Activated CD4-positive, alpha-beta T cell treated with anti-CD3 and anti-CD28 coated beads for 4 hours (primary cell): ENCODE results near the gene FAM78A.

Experiments used
- DNase-seq, 2 donors: peaks; one replicate each; pipeline ENCODE4 v3.0.0-alpha.2; 2020

FAM78A gene

DNA sequence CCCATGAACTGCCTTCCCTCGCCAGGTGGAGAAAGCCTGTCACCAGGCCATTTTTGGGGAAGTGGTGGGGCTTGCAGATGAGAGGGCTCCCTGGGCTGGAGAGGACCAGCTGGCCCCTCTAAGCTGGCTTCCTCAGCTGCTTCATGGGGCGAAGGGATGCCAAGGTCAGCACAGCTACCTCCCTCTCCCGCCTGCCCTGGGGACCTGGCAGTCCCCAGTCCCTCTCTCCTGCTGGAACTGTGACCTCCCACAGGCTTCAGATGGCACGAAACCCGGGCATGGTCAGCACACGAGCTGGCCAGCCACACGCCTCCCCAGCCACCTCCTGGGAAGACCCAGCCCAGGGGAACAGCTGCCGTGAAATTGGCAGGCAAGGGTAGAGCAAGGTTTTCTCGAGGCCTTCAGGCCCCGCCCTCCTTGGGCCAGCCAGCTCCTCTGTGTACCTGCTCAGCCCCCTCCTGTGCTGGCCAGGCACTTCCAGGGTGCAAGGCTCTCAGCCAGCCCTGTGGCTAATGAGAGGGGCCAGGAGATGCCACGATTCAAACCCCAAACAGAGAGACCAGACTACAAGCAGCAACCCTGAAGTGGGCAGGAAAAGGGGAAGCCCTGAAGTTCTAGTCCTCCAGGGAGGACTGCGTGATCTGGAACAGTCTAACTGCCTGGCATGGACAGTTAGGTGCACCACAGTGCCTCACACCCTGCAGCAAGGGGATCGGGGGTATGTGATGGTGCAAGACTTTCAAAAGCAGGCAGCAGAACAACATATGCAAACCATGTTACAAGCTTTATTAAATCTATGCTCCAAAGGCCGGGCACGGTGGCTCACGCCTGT, 26.1 kb upstream of the FAM78A start:
- no peak for DNase-seq

- no peak for DNase-seq
Observed at GRCh38 chr9:131300444-131300843, 24.1 kb upstream of the FAM78A start.

DNA sequence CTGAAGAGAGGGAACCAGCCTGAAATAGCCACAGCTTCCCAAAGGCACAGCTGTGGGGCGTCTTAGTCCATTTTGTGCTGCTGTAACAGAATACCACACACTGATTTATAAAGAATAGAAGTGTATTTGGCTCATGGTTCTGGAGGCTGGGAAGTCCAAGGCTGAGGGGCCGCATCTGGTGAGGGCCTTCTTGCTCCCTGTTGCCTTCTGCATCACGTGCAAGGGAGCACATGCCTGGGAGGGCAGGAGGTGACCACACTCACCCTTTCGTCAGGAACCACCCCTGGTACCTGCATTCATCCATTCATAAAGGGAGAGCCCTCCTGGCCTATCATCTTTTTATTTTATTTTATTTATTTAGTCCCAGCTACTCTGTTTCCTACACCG, 23.6 kb upstream of the FAM78A start:
- no peak for DNase-seq

DNA sequence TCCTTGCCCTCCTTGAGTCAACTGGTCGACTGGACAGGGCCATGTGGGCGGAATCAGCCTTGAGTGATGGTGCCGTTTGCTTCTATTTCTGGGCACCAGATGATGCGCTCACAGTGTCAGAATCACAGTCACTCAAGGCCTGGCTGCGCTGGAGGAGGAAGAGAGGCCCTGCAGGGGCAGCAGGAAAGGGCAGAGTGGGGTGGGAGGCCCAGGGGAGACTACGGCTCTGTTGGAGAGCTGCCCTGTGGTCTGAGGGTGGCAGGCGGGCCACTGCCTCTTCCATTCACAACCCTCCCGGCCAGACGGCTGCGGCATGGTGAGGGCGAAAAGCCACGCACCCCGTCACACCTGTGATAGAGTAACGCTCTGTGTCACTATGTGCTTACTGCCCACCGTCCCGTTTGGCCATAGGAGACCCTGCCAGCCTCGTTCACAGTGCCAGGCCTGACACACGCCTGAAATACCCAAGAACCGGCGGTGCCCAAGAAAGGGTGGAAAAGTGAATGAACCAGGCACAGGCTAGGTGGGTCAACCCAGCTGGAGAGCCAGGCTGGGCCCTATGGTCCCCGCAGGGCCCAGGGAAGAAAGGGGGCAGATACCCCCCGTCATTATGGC, 23.1 kb upstream of the FAM78A start:
- DNase-seq = no peak

DNA sequence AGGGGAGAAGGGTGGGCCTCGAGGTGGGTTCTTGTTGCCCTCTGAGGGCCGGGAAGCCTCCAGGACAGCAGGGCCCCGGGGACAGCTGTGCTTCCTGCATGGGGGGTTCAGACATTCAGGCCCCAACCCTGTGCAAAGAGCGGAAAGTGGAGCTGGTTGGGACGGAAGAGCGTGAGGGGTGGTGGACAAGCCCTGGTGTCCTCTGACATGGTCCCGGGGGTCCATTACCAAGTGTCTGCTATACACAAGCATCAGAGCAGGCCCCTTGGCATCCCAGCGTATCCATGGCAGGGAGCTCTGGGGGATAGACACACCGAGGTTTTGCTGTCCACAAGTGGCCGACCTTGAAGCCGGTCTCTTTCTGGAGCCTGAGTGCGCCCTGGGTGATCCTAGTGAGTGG, 22.5 kb upstream of the FAM78A start:
- DNase-seq = no peak

- DNase-seq = no peak
Observed at GRCh38 chr9:131298341-131298740, 22.0 kb upstream of the FAM78A start.

- no peak for DNase-seq
Observed at GRCh38 chr9:131297903-131298302, 21.6 kb upstream of the FAM78A start.

- DNase-seq = no peak
Observed at GRCh38 chr9:131296906-131297500, 20.7 kb upstream of the FAM78A start.

GRCh38 chr9:131296460-131296859, 20.1 kb upstream of the FAM78A start:
- no peak for DNase-seq

DNA sequence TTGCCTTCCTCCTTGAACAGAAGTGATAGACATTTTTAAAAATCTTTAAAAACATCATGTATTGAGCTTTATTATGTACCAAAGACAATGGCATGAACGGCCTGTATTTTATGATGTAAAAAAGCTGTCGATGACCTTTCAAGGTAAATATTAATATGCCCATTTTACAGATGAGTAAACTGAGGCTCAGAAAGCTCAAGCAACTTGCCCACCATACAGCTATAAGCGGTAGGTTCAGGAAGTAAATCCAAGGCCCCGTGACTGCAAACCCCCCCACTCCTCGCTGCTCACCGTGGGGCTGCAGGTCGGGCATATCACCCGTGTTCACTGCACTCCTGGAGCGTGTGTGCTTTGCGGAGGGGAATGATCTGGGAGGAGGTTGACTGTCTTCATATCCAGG, 16.6 kb upstream of the FAM78A start:
- DNase-seq = no peak

DNA sequence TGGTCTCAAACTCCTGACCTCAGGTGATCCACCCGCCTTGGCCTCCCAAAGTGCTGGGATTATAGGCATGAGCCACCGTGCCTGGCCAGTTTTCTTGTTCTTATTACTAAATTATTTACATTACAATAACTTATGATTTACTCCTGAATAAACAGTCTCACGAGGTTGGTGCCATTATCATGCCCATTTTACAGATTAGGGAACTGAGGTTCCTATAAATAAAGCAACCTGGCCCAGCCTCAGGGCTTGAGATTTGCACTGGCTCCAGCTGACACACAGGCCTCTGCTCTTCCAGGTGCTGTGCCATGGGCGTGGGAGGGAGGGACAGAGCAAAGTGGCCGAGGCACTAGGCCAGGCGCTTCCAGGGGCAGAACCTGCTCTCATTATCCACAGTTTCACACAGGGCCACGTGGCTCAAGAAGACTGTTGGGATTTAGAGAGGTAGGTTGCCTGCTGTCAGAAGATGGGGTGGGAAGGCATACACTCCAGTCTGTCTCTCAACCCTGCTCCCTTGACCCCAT, 15.5 kb upstream of the FAM78A start:
- no peak for DNase-seq

DNA sequence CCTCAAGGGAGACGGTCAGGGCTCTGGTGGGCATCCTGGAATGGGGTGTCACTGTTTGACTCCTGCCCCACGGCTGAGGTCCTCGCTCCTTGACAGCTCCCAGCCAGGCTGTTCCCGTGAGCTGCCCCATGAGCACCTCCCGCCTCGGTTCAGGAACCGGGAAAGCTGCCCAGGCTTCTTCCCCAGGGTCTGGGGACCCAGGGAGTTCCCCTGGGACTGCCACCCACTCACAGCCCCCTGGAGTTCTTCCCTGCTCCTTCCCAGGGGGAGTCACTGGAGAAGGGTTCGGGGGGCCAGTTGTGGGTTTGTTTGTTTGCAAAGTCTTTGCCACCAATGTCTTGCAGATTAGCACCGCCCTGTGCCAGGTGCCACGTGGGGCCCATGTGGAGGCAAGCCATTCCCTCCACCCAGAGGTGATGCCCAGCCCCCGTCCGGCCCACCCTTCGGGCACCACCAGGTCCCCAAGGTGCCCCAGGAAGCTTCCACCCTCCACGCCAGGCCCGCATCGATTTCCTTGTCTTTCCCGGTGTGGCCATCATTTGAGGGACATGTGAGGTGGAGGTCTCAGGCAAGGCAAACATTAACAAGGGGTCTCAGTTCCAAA, 14.6 kb upstream of the FAM78A start:
- DNase-seq = no peak

- no peak for DNase-seq
Observed at GRCh38 chr9:131290036-131290766, 13.9 kb upstream of the FAM78A start.

DNA sequence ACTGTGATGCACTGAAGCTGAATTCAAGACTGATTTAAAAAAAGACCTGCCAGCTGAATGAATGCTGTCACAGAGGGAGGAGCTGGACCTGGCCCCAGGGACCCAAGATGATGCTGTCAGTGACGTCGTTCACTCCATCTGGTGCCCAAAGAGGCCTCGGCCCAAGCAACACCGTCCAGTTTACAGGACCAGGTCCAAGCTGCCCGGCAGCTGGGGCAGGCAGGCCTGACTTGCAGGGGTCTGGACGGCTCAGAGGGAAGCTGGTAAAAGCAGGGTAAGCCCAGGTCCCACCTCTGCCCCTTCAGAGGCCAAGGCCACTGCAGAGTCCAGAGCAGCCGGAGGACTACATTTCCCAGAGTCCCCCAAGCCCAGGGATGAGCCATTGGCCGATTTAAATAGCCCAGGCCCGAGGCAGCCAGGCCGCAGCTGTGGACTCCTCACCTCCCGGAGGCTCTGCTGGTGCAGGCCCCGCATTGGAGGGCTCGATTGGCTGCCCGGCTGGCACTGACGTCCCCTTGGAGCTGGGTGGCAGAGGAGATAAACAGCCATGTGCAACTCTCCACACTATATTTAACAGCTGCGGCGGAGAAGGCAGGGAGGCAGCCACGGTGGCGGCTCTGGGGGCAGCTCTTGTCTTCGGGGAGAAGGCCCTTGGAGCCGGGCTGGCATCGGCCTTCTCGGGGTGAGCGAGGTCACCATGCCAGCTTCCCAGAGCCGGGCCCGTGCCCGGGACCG, 13.2 kb upstream of the FAM78A start, which contains the start of gene PLPP7:
TSS of gene PLPP7 (plus strand) at position 423 of the 735 bp plus-strand sequence. CDS start at position 698, 275 bp downstream.
- DNase-seq = no peak

DNA sequence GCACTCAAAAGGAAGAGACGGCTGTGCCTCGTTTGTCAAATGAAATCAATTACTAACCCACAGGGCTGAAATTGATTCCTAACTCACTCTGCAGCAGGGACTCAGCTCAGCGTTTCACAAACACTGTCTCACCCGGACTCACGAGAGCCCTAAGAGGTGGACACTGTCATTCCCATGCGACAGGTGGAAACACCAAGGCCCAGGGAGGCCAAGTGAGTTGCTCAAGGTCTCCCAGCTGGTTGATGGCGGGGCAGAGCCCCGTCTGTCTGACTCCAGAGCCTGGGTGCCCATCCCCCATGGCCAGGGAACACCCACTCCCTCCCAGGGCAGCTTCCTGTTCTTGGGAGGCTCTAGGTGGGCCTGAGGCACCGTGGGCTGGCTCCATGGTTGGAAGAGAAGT, 11.9 kb upstream of the FAM78A start:
- no peak for DNase-seq

DNA sequence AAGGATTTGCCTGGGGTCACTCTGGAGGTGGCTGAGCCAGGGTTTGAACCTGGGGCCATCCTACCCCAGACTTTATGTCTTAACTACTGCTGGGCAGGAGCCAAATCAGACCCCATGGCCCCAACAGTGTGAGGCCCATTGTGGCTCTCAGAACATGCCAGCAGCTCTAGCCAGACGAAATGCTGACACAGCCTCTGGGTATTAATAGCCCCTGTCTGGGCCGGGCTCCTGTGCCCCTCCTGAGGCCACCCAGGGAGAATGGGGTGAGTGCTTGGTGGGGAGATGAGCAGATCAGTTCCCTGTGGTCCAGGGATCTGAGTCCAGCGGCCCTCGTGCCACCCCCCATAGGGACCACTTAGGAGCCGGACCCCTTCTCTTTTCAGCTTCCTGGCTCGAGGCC, 11.0 kb upstream of the FAM78A start:
- DNase-seq = no peak

DNA sequence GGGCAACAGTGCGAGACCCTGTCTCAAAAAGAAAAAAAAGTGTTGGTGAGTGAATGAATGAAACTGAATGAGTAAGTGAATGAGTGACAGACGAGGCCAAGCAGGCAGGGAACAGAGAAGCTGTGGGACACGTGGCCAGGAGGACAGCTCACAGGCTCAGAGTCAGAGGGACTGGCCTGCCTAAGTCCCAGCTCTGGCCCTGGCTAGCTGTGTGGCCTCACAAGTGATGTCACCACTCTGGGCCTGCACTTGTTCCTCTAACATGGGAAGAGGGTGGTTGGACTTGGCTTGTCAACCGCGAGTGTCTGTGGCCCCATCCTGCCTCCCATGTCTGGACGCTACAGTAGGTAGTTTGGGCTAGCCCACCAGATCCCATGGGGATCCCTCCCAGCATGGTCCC, 8.5 kb upstream of the FAM78A start:
- DNase-seq = no peak

DNA sequence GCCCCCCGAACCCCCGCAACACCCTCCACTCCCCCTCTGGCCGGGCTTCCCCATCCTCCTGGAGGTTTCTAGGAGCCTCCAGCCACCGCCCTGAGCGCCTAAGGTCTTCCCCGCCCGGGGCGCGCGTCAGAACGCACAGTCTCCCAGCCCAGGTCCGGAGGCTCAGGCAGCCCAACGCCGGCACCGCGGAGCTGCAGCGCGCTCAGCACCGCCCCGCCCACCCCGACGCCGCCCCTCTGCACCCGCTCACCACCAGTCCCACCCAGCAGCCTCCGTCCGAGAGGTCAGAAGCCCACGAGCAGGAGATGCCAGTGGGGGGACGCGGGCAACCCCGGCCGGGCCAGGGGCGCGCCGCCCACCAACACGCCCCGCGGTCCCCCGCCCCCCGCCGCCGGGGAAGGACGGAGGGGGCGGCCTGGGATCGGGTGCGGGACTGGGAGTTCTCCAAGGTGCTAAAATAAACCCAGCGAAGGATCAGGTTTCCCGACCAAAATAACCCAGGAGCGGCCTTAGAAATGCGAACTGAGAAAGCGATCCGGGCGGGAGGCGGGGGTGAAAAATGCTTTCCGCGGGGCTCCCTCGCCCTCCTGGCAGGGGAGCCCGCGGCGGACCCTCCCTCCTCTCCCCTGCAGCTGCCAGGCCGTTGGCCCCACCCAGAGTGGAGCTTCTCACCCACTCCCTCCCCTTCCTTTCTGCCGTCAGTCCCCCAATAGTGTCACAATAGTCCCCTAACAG, 6.5 kb upstream of the FAM78A start:
- DNase-seq = no peak

DNA sequence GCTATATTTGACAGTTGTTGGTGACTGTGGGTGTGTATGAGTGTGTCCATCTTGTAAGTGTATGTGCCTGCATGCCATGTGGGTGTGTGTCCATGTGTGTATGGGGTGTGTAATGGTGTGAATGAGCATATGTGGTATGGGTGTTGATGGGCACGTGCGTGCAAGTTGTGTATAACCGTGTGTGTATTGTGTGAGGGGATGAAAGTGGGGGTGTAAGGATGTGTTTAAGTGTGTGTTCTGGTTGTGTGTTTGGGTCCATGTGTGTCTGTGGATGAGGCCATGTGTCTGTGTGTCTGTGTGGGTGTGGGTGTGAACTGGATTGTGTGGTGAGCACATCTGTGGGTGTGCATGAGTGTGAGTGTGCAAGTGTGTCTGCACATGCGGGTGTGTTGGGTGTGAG, 5.9 kb upstream of the FAM78A start:
- DNase-seq = no peak

DNA sequence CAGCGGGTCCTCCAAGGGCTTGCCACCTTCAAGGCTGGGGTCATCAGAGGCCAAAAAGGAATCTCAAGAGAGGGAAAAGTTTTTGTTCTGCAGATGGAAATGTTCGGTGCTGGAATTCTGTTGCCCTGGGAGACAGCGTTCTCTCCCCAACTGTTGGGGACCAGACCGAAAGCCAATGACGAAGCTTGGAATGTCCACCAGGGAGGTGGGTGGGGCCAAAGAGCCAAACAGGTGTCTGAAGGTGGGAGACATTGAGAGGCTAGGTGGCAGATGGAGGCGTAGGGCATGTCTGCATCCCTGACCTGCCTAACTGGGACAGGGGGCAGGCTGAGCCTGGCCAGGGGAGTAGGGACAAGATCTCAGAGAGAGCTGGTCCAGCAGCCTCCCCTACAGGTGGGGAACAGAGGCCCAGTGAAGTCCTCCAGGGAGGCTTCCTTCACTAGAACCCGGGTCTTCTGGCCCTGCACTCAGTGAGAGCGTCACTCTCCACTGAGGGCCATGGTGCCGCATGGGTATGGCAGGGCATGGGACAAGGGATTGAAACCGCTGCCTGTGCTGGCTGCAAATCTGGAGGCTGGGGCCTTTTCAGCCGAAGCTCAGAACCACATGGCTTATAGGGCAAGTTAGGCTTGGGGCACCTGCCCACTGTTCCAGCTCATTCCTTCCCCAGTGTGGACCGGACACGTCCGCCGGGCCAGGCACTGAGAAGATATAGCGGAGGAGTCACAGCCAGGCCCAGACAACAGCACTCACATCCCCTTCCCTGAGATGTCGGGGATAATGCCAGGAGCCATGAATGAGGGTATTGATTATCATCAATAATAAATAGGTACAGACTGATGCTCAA, 5.0 kb upstream of the FAM78A start:
- no peak for DNase-seq
